ENCODE data around the gene FAM193B.

FAM193B gene

GRCh38 chr5:177479774-177480173 lies 74.6 kb downstream of the FAM193B start:
- TF ChIP-seq CTCF (conservative IDR thresholded peaks at IDR 0.05; ENCODE audit: low read depth, low read length) = no peak
- peak; percentile 69 for DNase-seq (ENCODE audit: low read depth)
- H3K4me3 ChIP-seq (ENCODE audit: low read depth, low read length) = no peak overlapping the region

- DNase-seq (ENCODE audit: low read depth) = peak; percentile 56
These were observed 75.4 kb downstream of the FAM193B start for GRCh38 chr5:177478711-177479646.

GRCh38 chr5:177477701-177478477 lies 76.5 kb downstream of the FAM193B start:
- peak; percentile 48 for DNase-seq (ENCODE audit: low read depth)
- no peak for TF ChIP-seq CTCF (conservative IDR thresholded peaks at IDR 0.05; ENCODE audit: low read depth, low read length)

More at GRCh38 chr5:177478711-177479646, 75.4 kb downstream of the FAM193B start:
- TF ChIP-seq CTCF (conservative IDR thresholded peaks at IDR 0.05; ENCODE audit: low read depth, low read length) = no peak
- no peak overlapping the region for H3K4me3 ChIP-seq (ENCODE audit: low read depth, low read length)

GRCh38 chr5:177476531-177477233 lies 77.7 kb downstream of the FAM193B start:
- TF ChIP-seq CTCF (conservative IDR thresholded peaks at IDR 0.05; ENCODE audit: low read depth, low read length) = no peak
- peak; percentile 56 for DNase-seq (ENCODE audit: low read depth)
- no peak overlapping the region for H3K4me3 ChIP-seq (ENCODE audit: low read depth, low read length)

More at GRCh38 chr5:177477701-177478477, 76.5 kb downstream of the FAM193B start:
- H3K4me3 ChIP-seq (ENCODE audit: low read depth, low read length) = no peak overlapping the region

- DNase-seq (ENCODE audit: low read depth) = no peak
- no peak for TF ChIP-seq CTCF (conservative IDR thresholded peaks at IDR 0.05; ENCODE audit: low read depth, low read length)
- no peak overlapping the region for H3K4me3 ChIP-seq (ENCODE audit: low read depth, low read length)
These were observed 78.6 kb downstream of the FAM193B start for GRCh38 chr5:177475563-177476427.

Data from choroid plexus epithelial cell (primary cell).